SH-SY5Y (cell line): Measurements from ENCODE around the gene SLCO1C1.

Experiments used
- GATA2 ChIP-seq: IDR thresholded peaks from 2 replicates; pipeline ENCODE4 v1.6.1; 2011; ENCODE audit warnings: mild to moderate bottlenecking, low read depth, low read length
- GATA3 ChIP-seq: IDR thresholded peaks from 2 replicates; pipeline ENCODE4 v1.6.1; 2011; ENCODE audit warnings: low read depth, mild to moderate bottlenecking, low read length, moderate library complexity

SLCO1C1 gene, protein sequence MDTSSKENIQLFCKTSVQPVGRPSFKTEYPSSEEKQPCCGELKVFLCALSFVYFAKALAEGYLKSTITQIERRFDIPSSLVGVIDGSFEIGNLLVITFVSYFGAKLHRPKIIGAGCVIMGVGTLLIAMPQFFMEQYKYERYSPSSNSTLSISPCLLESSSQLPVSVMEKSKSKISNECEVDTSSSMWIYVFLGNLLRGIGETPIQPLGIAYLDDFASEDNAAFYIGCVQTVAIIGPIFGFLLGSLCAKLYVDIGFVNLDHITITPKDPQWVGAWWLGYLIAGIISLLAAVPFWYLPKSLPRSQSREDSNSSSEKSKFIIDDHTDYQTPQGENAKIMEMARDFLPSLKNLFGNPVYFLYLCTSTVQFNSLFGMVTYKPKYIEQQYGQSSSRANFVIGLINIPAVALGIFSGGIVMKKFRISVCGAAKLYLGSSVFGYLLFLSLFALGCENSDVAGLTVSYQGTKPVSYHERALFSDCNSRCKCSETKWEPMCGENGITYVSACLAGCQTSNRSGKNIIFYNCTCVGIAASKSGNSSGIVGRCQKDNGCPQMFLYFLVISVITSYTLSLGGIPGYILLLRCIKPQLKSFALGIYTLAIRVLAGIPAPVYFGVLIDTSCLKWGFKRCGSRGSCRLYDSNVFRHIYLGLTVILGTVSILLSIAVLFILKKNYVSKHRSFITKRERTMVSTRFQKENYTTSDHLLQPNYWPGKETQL

DNA sequence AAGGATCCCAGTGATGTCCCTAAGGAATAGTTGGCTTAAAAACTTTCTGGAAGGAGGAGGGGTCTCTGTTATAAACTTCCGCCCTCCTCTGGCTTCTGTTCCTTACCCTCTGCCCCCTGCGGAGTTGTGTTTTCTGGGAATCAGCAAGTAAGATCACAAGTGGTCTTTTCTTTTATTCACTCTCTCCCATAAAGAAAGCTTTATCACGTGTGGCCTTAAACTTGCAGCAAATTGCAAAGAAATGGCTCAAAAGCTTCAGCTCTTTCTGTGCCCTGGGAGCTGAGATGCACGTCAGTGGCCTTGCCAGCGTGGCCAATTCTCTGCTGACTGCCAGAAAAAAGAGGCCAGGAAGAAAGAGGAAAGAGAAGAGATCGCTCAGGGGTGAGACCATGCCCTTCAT, at the start of gene SLCO1C1:
SLCO1C1 (plus strand) TSS at position 101 of the 400 bp plus-strand sequence. CDS start 4,245 bp downstream, outside the sequence.
- TF ChIP-seq GATA2 (no peak), GATA3 (no peak)

DNA sequence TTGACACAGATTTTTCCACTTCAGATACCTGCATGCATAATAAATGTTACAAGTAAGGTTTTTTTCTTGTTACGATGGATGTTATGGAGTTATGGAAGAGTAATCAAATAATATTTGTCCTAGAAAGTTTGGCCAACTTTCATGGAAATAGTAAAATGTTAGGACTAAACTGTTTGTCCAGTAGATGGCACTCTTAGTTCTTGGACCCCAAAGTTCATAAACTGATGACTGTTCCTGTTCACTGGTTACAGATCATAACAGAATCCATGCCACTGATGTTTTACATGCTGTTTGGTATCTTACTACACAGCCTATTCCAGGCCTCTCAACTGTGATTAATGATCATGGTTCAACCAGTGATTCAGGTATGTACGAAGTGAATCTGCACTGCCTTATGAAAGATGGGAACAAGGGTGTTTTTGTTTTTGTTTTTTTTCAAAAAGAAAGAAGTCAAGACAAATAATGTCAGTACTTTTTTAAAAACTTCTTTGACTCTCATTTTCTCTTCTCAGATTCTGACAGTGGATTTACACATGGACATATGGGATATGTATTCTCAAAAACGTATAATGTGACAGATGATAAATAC, 48.8 kb upstream of the SLCO1C1 start:
- no peak for TF ChIP-seq GATA2
- no peak for TF ChIP-seq GATA3

DNA sequence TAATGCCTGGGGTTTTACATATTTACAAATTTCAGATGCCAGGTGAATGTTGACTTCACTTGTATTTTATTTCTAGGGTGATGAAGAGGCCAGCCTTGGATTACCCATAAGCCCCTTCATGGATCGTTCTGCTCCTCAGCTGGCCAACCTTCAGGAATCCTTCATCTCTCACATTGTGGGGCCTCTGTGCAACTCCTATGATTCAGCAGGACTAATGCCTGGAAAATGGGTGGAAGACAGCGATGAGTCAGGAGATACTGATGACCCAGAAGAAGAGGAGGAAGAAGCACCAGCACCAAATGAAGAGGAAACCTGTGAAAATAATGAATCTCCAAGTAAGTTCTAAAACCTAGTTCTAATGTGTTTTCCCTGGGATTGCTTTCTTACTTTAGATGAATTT, 41.3 kb upstream of the SLCO1C1 start:
- TF ChIP-seq GATA2 (no peak), GATA3 (no peak)

GRCh38 chr12:20656600-20656999, 38.5 kb upstream of the SLCO1C1 start:
- TF ChIP-seq GATA3 (no peak), GATA2 (no peak)

- no peak for TF ChIP-seq GATA2
- TF ChIP-seq GATA3: no peak
Measured at GRCh38 chr12:20657496-20657895, 37.6 kb upstream of the SLCO1C1 start.

DNA sequence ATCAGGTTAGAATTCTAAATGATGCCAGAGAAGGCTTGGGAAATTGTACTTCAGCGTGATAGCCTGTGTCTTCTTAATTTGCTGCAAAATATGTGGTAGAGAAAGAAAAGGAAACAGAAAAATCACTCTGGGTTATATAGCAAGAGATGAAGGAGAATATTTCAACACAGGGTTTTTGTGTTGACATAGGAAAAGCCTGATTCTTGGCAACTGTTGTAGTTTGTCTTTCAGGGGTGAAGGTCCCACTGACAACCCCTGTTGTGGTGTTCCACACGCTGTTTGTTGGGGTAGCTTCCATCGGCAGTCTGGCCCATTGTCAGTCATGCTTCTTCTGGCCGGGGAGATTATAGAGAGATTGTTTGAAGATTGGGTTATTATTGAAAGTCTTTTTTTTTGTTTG, 13.8 kb upstream of the SLCO1C1 start:
- TF ChIP-seq GATA2 (no peak), GATA3 (no peak)

GRCh38 chr12:20696181-20696905, 1.2 kb downstream of the SLCO1C1 start:
- TF ChIP-seq GATA2: no peak
- no peak for TF ChIP-seq GATA3

GRCh38 chr12:20701106-20701505, 6.0 kb downstream of the SLCO1C1 start:
- TF ChIP-seq GATA3 (no peak), GATA2 (no peak)

DNA sequence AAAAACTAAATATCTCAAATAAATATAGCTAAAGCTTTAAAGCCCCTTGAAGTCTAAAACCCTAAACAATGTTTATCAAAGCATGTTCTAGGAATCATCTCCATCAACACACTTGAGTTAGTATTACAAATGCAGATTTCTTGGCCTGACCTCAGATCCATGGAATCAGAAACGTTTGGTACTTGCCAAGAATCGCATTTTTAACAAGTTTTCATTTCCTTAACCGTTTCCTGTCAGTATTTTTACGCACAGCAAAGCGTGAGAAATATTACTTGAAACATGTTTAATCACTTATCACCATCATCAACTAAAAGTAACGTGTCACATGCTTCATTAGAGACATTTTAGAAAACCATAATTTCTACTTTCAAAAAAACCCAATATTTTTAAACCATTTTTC, 9.7 kb downstream of the SLCO1C1 start:
- TF ChIP-seq GATA2 (no peak), GATA3 (no peak)

DNA sequence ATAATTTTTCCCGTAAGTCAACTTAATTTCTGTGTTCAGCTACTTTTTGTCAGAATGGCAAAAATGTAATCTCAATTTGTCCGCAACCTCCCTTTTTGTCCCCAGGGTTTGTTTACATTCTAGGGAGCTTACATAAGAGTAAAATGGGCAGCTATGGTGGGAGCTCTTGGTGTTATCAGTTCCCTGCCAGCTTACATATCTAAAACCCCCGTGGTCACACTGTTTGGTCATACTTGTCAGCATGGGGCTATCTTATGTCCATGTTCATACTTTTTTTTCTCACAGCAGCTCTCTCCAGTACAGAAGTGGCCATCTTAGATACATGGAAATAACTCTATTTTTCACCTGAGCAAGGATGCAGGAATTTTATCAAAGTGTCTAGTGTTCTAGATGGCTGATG, 16.7 kb downstream of the SLCO1C1 start:
- TF ChIP-seq GATA2 (no peak), GATA3 (no peak)

GRCh38 chr12:20716037-20716436, 20.9 kb downstream of the SLCO1C1 start:
- TF ChIP-seq GATA3 (no peak), GATA2 (no peak)

GRCh38 chr12:20716985-20717384, 21.9 kb downstream of the SLCO1C1 start:
- TF ChIP-seq GATA2: no peak
- no peak for TF ChIP-seq GATA3

DNA sequence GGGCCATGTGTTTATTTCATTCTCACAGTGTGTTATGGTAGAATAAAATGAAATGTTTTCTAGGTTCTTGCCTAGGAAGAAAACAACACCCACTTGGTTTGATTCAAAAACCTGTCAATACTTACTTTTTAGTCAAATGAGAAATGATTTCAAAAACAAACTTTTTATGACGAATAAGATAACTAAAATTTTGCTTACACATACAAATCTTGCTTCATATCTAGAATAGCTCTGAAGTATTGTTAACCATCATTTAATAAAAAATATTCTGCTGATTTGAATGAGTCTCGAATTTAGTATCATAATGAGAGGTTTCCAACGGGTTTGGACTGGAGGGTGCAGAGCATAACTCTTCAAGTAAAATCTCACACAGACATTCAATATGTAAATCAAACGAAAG, 23.2 kb downstream of the SLCO1C1 start:
- TF ChIP-seq GATA3 (no peak), GATA2 (no peak)

DNA sequence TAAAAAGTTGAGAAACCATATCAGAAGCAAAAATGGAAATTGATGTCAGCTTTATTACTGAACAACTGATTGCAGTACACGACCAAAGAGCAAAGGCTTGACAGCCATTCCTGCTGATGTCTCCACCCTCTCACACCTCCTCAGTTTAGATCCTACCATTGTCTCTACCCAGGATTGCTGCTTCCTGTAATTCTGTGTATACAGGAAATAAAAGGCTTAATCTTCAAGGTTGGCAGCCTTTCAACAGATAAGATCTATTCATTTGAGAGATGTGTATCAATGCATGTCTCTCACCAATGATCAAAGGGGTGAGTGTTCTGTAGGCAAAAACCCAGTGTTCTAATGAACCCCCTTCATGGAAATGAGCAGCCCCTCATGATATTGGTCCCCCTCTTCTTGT, 27.0 kb downstream of the SLCO1C1 start:
- TF ChIP-seq GATA2: no peak
- TF ChIP-seq GATA3: no peak

DNA sequence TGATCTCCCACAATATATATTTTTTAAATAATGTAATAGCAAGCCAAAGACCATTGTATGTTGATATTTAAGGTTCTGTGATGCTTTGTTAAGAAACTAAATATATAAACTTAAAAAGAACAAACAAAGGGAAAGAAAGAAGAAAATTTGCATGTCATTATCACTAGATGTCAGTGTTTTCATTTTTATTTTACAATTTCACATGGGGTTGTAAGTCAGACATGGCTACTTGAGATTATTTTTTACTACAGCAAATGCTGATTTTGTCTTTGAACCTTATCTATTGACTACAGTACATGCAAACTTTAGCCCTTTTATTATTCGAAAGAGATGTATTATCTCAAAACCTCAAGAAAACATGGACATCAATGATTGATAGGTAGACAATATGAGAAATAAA, 36.1 kb downstream of the SLCO1C1 start:
- no peak for TF ChIP-seq GATA3
- no peak for TF ChIP-seq GATA2

DNA sequence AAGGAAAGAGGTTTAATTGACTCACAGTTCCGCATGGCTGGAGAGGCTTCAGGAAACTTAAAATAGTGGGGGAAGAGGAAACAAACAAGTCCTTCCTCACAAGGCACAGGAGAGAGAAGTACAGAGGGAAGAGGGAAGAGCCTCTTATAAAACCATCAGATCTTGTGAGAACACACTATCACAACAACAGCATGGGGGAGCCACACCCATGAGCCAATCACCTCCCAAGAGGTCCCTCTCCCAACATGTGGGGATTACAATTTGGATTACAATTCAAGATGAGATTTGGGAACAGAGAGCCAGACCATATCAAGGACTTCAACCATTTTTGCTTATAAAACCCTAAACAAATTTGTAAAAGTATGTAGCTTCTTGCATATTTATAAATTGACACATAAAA, 45.8 kb downstream of the SLCO1C1 start:
- no peak for TF ChIP-seq GATA3
- no peak for TF ChIP-seq GATA2
